Spleen (tissue), 11 donors: Measurements from ENCODE around the gene DGKB. TPM values are rescaled to one million over a fixed set of nuclear protein-coding genes. Genes with fewer than 3 reads are reported as not detected.

Experiments used
- DNase-seq: peaks from one replicate; pipeline ENCODE4 v3.0.0-alpha.2; 2020
- H3K27ac ChIP-seq, 8 donors: fragments of 200-600 bp; sonication (generic) in 7 of 8; 1 replicate in 4 of 8; 2 replicates in 4 of 8; pipeline versions ENCODE4 v1.5.0 to v1.8.0; 2016 to 2021; ENCODE audit warnings: inconsistent platforms in 4 of 8, mild to moderate bottlenecking in 4 of 8, moderate library complexity in 1 of 8
- H3K27me3 ChIP-seq, 7 donors: fragments of 200-600 bp; sonication (generic) in 6 of 7; replicated peaks in 1 of 7; 1 replicate in 4 of 7; 2 replicates in 3 of 7; pipeline versions ENCODE4 v1.5.0 to v1.8.0; 2016 to 2021; ENCODE audit warnings: inconsistent platforms in 3 of 7, mild to moderate bottlenecking in 1 of 7
- H3K36me3 ChIP-seq, 6 donors: fragments of 200-600 bp; sonication (generic) in 5 of 6; 1 replicate in 4 of 6; 2 replicates in 2 of 6; pipeline versions ENCODE4 v1.5.0 to v1.8.0; 2016 to 2021; ENCODE audit warnings: inconsistent platforms in 2 of 6
- H3K4me1 ChIP-seq, 6 donors: fragments of 200-600 bp; sonication (generic) in 5 of 6; 1 replicate in 3 of 6; 2 replicates in 3 of 6; pipeline versions ENCODE4 v1.5.0 to v1.8.0; 2016 to 2021; ENCODE audit warnings: inconsistent platforms in 3 of 6
- H3K4me3 ChIP-seq, 8 donors: fragments of 200-600 bp; sonication (generic) in 7 of 8; 1 replicate in 4 of 8; 2 replicates in 4 of 8; pipeline versions ENCODE4 v1.5.0 to v1.8.0; 2016 to 2021; ENCODE audit warnings: inconsistent platforms in 4 of 8, mild to moderate bottlenecking in 4 of 8, moderate library complexity in 2 of 8
- H3K9me3 ChIP-seq, 8 donors: fragments of 200-600 bp; sonication (generic) in 7 of 8; 1 replicate in 4 of 8; 2 replicates in 4 of 8; pipeline versions ENCODE4 v1.5.0 to v1.8.0; 2016 to 2021; ENCODE audit warnings: inconsistent platforms in 4 of 8
- POLR2A ChIP-seq, 3 donors: fragments of 450-650 bp; IDR thresholded peaks; one replicate each; pipeline ENCODE4 v1.5.1; 2017; ENCODE audit warnings: antibody characterized with exemption in 3 of 3, mild to moderate bottlenecking in 1 of 3
- POLR2AphosphoS5 ChIP-seq, 3 donors: sonication (generic); formaldehyde crosslinking; IDR thresholded peaks; one replicate each; pipeline ENCODE4 v1.5.1; 2017; ENCODE audit warnings: antibody characterized with exemption in 3 of 3
- WGBS, 5 donors: extraction: QIAGEN DNeasy Blood & Tissue Kit in 3 of 5; methylation state at CpG; one replicate each; pipeline versions ENCODE4 v1.1.5 to v1.1.7; 2013 to 2018; 5-methylcytosine and 5-hydroxymethylcytosine counted together
- intact Hi-C: fragments of 100-400 bp; cut with DNase I; formaldehyde crosslinking; loops from one replicate; pipeline ENCODE4 v1.15.0; 2023; ENCODE audit warnings: low total_unique reads
- polyA plus RNA-seq, 3 donors: library from polyadenylated mRNA; stranded (reverse); fragments of 200-250 nt; gene quantifications; one replicate each; pipeline ENCODE4 v1.2.1, GENCODE V29; 2013
- total RNA-seq, 7 donors: library from RNA; depleted of rRNA in 3 of 7; stranded (reverse); fragments of >200 nt in 3 of 7; fragmentation: NEBNext Ultra II Directional in 4 of 7; extraction: Animal tissue kit (Norgen Biotek cat#: 25700) in 4 of 7; gene quantifications; one replicate each; pipeline versions ENCODE4 v1.1.0 to v1.2.1, GENCODE V29; 2016 to 2021
- TF ChIP-seq, protein P1 (sequence below), 11 experiments: fragments of 200-600 bp in 7 of 11; fragments of 450-650 bp in 4 of 11; sonication (generic) in 4 of 11; IDR thresholded peaks in 8 of 11; conservative IDR thresholded peaks in 3 of 11; 1 replicate in 7 of 11; 2 replicates in 4 of 11; pipeline versions ENCODE4 v1.4.0 to v1.8.0; 2016 to 2021; ENCODE audit warnings: antibody characterized with exemption in 11 of 11, inconsistent platforms in 4 of 11, mild to moderate bottlenecking in 1 of 11
- donor health status: healthy with polysubstance abuse.
- donor health status: DM: no; HTN: no; CAD: no; lungs with moderate emphysema.
- donor health status: DM: no; HTN: no; CAD: no.
- donor health status: Bipolar disorder and iron deficiency.
- donor health status: healthy.
- donor health status: DM: no; HTN: no; CAD: no.
- donor health status: DM: yes; HTN: yes; CAD: no.

The DGKB gene
- total and polyA plus RNA-seq, 10 donors, result 0.02 to 0.26 (median 0.03) TPM; not detected in 6

DNA sequence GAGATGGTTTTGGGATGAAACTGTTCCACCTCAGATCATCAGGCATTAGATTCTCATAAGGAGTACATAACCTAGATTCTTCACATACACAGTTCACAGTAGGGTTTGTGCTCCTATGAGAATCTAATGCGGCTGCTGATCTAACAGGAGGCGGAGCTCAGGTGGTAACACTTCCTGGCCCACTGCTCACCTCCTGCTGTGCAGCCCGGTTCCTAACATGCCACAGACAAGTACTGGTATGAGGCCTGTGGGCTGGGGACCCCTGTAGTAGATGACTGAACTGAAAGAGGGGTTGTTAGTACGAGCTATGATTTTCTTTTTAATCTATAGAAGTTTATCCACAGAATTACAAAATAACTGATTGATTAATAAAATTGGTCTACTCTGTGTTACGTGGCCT, 48.1 kb downstream of the DGKB start:
- Histone ChIP-seq H3K36me3 (no peaks in the 10 kb centered on the region), H3K4me1 (no peaks in the 10 kb centered on the region), H3K4me3 (no peak overlapping the region), H3K9me3 (no peaks in the 10 kb centered on the region), H3K27ac (no peak overlapping the region), H3K27me3 (no peaks in the 10 kb centered on the region)
- intact Hi-C loops, result no loop called here
- WGBS, 5 donors, result 71 to 85% (median 80%) methylated on average over 5 of the region's 5 CpGs
- no peak for DNase-seq
- TF ChIP-seq POLR2AphosphoS5 (IDR thresholded peaks at IDR 0.05) (no peak), POLR2A (IDR thresholded peaks at IDR 0.05) (no peak)
- TF ChIP-seq, protein P1, sequence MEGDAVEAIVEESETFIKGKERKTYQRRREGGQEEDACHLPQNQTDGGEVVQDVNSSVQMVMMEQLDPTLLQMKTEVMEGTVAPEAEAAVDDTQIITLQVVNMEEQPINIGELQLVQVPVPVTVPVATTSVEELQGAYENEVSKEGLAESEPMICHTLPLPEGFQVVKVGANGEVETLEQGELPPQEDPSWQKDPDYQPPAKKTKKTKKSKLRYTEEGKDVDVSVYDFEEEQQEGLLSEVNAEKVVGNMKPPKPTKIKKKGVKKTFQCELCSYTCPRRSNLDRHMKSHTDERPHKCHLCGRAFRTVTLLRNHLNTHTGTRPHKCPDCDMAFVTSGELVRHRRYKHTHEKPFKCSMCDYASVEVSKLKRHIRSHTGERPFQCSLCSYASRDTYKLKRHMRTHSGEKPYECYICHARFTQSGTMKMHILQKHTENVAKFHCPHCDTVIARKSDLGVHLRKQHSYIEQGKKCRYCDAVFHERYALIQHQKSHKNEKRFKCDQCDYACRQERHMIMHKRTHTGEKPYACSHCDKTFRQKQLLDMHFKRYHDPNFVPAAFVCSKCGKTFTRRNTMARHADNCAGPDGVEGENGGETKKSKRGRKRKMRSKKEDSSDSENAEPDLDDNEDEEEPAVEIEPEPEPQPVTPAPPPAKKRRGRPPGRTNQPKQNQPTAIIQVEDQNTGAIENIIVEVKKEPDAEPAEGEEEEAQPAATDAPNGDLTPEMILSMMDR (IDR thresholded peaks at IDR 0.05 in 8 of 11, conservative IDR thresholded peaks at IDR 0.05 in 3 of 11), result no peak

DNA sequence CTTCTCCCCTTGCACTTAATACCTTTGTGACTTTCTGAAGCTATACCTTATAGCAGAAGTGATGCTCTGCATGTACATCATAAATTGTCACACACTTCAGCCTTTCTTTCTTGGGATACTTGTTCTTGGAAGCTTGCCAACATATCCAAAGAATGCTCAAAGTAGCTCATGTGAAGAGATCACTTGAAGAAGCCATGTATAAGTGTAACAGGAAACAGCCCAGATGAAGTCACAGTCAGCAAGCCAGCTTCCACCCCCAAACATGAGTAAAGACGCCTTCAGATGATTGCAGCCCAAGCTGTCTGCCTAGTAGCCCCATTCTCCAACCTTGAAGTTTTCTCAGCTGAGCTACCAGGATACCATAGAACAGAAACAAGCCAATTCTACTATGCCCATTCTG, 50.9 kb downstream of the DGKB start:
- WGBS, 5 donors, result 43 to 71% (median 68%) methylated on average over 1 of the region's 1 CpG
- Histone ChIP-seq H3K27ac (no peak overlapping the region), H3K4me1 (no peaks in the 10 kb centered on the region), H3K36me3 (no peaks in the 10 kb centered on the region), H3K9me3 (no peaks in the 10 kb centered on the region), H3K4me3 (no peak overlapping the region), H3K27me3 (no peaks in the 10 kb centered on the region)
- intact Hi-C loops, result no loop called here
- DNase-seq, result no peak
- no peak for TF ChIP-seq POLR2AphosphoS5 (IDR thresholded peaks at IDR 0.05)

DNA sequence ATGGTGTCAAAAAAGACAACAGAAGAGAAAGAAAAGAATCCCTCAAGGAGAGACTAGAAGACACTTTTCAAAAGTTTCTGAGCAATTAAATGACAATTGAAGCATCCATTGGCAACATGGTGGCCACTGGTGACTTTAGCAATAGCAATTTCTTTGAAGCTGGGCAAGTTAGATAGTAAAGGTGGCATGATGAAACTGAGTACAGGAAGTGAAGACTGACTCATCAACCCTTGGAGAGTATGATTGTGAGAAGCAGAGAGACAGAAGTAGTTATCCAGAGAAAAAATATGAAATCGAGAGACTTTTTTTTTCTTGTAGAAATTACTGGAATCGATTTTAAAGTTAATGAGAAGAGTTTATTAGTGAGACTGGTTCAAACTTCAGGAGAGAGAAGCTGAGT, 52.5 kb downstream of the DGKB start:
- H3K4me3 ChIP-seq, result no peak overlapping the region
- no peak for DNase-seq
- no peaks in the 10 kb centered on the region for H3K27me3 ChIP-seq
- H3K9me3 ChIP-seq, result no peaks in the 10 kb centered on the region
- TF ChIP-seq, protein P1 (IDR thresholded peaks at IDR 0.05 in 8 of 11, conservative IDR thresholded peaks at IDR 0.05 in 3 of 11), result no peak
- no peak for TF ChIP-seq POLR2AphosphoS5 (IDR thresholded peaks at IDR 0.05)
- TF ChIP-seq POLR2A (IDR thresholded peaks at IDR 0.05), result no peak
- WGBS, 5 donors, result 64 to 78% (median 77%) methylated on average over 2 of the region's 2 CpGs
- H3K27ac ChIP-seq, result no peak overlapping the region
- H3K36me3 ChIP-seq, result no peaks in the 10 kb centered on the region
- intact Hi-C loops, result no loop called here
- no peaks in the 10 kb centered on the region for H3K4me1 ChIP-seq

DNA sequence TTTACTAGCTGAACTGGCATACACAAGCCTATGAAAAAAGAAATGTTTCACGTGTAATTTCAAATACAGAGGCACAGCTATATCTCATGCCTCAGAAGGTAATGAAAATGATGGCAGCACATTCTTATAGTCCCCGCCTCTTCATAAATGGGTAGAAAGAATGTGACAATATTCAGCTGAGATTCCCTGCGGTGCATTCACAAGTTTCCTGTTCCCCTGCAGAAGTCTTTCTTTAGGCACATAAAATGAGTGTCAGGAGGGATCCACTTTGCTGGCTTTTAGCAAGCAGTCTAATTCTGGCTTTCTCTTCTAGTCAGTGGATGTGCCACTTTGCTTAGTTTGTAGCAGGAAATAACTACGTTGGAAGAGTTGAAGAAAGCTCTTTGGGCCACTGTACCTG, 56.1 kb downstream of the DGKB start:
- no peaks in the 10 kb centered on the region for H3K27me3 ChIP-seq
- H3K27ac ChIP-seq, result no peak overlapping the region
- H3K9me3 ChIP-seq, result peaks cover 0 to 3% (median 0%) of the 10 kb centered on the region in 8 donors
- DNase-seq, result no peak
- no peak for TF ChIP-seq POLR2A (IDR thresholded peaks at IDR 0.05)
- no peaks in the 10 kb centered on the region for H3K36me3 ChIP-seq
- WGBS, 5 donors, result 75 to 82% (median 77%) methylated on average over 4 of the region's 4 CpGs
- intact Hi-C loops, result no loop called here
- H3K4me3 ChIP-seq, result no peak overlapping the region
- no peaks in the 10 kb centered on the region for H3K4me1 ChIP-seq

- Histone ChIP-seq H3K36me3 (no peaks in the 10 kb centered on the region), H3K4me3 (no peak overlapping the region), H3K9me3 (peaks cover 0 to 3% (median 0%) of the 10 kb centered on the region in 8 donors), H3K4me1 (no peaks in the 10 kb centered on the region), H3K27me3 (no peaks in the 10 kb centered on the region), H3K27ac (no peak overlapping the region)
- no peak for DNase-seq
- TF ChIP-seq, protein P1 (IDR thresholded peaks at IDR 0.05 in 8 of 11, conservative IDR thresholded peaks at IDR 0.05 in 3 of 11), result no peak
- TF ChIP-seq POLR2A (IDR thresholded peaks at IDR 0.05), result no peak
- TF ChIP-seq POLR2AphosphoS5 (IDR thresholded peaks at IDR 0.05), result no peak
- 80 to 91% (median 86%) methylated on average over 1 of the region's 1 CpG for WGBS, 5 donors
- intact Hi-C loops, result no loop called here
Observed at GRCh38 chr7:14843755-14844154, 58.8 kb downstream of the DGKB start.
